Stimulated activated naive B cell treated with anti-CD40 and anti-IgM and Interleukin-4, amounts not matched to agents 10 μg/mL and 1 μg/mL and 100 μg/mL, for 72 hours (primary cell): ENCODE measurements around the gene OR13J1.
"Not testable (repeated sequence)": the region's sequence is repeated elsewhere in the genome, so short reads cannot be mapped to it uniquely, and the experiment has no call there.

Experiments
- ATAC-seq, 2 donors: fragments of 150-1000 bp; cut with Tn5 transposase; replicated peaks; 2 replicates each; pipeline ENCODE4 v1.10.0; 2021; ENCODE audit warnings: moderate library complexity in 1 of 2
- DNase-seq: peaks from one replicate; pipeline ENCODE4 v3.0.0; 2021
- H3K27ac Mint-ChIP-seq: one replicate; pipeline ENCODE4 v1.8.0; 2022; ENCODE audit warnings: mild to moderate bottlenecking, mixed read lengths
- H3K27me3 Mint-ChIP-seq, 2 donors: one replicate each; pipeline ENCODE4 v1.8.0; 2022; ENCODE audit warnings: mixed read lengths in 2 of 2
- H3K36me3 Mint-ChIP-seq, 2 donors: one replicate each; pipeline ENCODE4 v1.8.0; 2022; ENCODE audit warnings: mixed read lengths in 2 of 2, mild to moderate bottlenecking in 1 of 2
- H3K4me1 Mint-ChIP-seq, 2 donors: one replicate each; pipeline ENCODE4 v1.8.0; 2022; ENCODE audit warnings: mixed read lengths in 2 of 2, mild to moderate bottlenecking in 1 of 2
- H3K4me3 Mint-ChIP-seq, 2 donors: one replicate each; pipeline ENCODE4 v1.8.0; 2022; ENCODE audit warnings: mild to moderate bottlenecking in 2 of 2, mixed read lengths in 2 of 2, moderate library complexity in 1 of 2
- H3K9me3 Mint-ChIP-seq, 2 donors: one replicate each; pipeline ENCODE4 v1.8.0; 2022; ENCODE audit warnings: mixed read lengths in 2 of 2, mild to moderate bottlenecking in 1 of 2

The OR13J1 gene, protein sequence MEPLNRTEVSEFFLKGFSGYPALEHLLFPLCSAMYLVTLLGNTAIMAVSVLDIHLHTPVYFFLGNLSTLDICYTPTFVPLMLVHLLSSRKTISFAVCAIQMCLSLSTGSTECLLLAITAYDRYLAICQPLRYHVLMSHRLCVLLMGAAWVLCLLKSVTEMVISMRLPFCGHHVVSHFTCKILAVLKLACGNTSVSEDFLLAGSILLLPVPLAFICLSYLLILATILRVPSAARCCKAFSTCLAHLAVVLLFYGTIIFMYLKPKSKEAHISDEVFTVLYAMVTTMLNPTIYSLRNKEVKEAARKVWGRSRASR

DNA sequence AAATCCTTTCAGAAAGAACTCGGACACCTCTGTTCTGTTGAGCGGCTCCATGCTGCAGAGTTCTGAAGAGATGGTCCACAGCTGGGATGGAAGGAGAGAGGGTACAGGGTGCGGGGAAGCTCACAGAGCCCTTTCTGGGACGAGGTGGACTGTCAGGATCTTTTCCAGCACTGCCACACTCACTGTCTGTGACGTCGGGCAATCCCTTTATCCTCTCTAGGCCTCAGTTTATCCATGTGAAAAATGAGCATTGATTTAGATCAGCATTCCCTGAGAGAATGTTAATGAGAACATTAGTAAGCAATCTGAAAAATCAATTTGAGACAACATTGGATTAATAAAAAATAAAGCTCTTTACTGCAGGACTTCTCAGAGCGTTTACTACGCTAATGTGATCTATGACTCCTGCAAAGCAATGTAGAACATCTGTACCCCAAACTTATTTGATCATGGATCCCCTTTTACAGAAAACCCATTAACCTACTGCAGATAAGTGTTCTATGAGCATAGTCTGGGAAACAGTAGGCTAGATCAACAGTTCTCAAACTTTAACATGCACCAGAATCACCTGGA, at the start of gene OR13J1:
Gene OR13J1 (minus strand): TSS at position 51 of the 573 bp plus-strand sequence. CDS start 0 bp downstream, at position 51.
- H3K9me3 Mint-ChIP-seq, result no peaks in the 10 kb centered on the region
- no peaks in the 10 kb centered on the region for H3K36me3 Mint-ChIP-seq
- H3K4me3 Mint-ChIP-seq, result no peak within 1 kb of the TSS
- no peak within 1 kb of the TSS for H3K27ac Mint-ChIP-seq
- DNase-seq, result no peak
- peaks cover 0 to 5% of the 10 kb centered on the region in 2 donors for H3K27me3 Mint-ChIP-seq
- H3K4me1 Mint-ChIP-seq, result no peaks in the 10 kb centered on the region
- ATAC-seq, result no peak

DNA sequence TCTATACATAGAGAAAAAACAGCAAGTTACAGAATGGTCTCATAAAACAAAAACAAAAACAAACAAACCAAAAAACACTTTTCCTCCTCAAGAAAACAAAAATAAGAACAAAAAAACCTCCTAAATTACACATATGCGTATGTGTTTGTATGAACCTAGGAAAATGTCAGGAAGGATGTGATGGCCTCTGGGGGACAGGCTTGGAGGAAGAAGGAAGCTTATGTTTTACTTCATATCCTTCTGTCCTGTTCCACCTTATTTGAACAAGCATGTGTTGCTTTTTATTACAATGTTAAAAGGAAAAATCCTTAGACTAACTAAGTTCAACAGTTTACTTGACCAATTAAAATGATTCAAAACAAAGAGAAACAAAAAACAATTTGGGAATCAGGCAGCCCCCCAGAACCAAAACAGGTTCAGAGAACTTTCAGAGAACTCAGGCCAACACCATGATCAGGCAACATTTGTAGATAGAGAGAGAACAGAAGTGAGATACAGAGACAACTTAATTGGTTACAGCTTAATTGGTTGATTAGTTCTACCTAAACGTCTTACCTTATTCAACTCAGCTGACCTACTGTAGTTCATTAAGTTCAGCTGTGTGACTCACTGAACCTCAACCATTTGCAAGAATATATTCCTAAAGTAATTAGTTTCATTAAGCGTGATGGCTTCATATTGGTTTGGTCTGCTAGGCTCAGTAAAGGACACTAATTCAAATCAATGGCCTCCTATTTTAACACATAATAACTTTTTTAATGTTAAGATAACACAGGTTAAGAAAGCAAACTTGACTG, 49.2 kb upstream of the OR13J1 start:
- ATAC-seq (peak; percentile 22 to 38), DNase-seq (no peak)
- H3K4me3 Mint-ChIP-seq, result no peak overlapping the region
- H3K27ac Mint-ChIP-seq, result peak overlapping the region; percentile 9
- peaks cover 7 to 8% of the 10 kb centered on the region in 2 donors for H3K27me3 Mint-ChIP-seq
- no peaks in the 10 kb centered on the region for H3K36me3 Mint-ChIP-seq
- H3K4me1 Mint-ChIP-seq, result peaks cover 7 to 23% of the 10 kb centered on the region in 2 donors
- H3K9me3 Mint-ChIP-seq, result no peaks in the 10 kb centered on the region

DNA sequence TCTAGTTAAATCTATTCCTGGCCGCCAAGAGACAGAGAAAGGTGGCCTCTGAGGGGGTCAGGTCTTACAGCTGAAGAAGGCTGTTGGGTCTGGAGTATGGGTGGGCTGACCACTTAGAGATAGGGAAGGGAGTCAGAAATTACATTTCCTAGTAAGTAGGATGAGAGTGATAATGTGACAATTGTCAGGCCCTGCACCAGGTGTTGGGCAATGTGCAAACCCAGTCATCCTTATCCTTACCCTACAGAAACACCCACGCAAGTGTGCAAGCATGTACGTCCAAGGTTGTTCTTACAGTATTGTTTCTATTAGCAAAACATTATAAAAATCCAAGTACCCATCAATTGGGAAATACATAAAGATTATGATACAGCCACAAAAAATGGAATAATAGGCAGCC, 48.6 kb upstream of the OR13J1 start:
- no peak for DNase-seq
- Mint-ChIP-seq H3K27ac (no peak overlapping the region), H3K27me3 (peaks cover 7 to 8% of the 10 kb centered on the region in 2 donors), H3K4me3 (no peak overlapping the region), H3K9me3 (no peaks in the 10 kb centered on the region), H3K4me1 (peaks cover 7 to 23% of the 10 kb centered on the region in 2 donors), H3K36me3 (no peaks in the 10 kb centered on the region)
- peak; percentile 36 to 38 for ATAC-seq

DNA sequence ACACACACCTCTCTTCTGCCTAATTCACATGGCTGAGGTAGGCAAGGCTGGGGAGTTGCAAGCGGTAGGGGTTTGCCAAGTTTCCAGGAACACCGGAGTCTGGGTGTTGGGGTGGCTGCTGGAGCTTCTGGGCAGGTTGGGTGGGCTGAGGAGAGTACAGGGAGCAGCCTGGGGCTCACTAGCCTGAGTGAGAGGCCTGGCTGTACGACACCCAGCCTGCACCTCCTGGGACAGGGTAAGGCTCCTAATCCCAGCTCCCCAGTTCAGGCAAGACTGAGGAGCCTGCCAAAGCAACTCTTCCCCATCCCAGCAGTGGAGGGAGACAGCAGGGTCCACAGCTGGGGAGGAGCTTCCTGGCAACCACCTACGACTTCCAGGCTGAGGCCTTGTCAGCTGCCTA, 47.1 kb upstream of the OR13J1 start:
- H3K27ac Mint-ChIP-seq, result no peak overlapping the region
- DNase-seq (no peak), ATAC-seq (no peak)
- no peaks in the 10 kb centered on the region for H3K9me3 Mint-ChIP-seq
- peaks cover 0 to 3% of the 10 kb centered on the region in 2 donors for H3K27me3 Mint-ChIP-seq
- H3K4me3 Mint-ChIP-seq, result no peak overlapping the region
- H3K4me1 Mint-ChIP-seq, result peaks cover 7 to 23% of the 10 kb centered on the region in 2 donors
- H3K36me3 Mint-ChIP-seq, result no peaks in the 10 kb centered on the region

DNA sequence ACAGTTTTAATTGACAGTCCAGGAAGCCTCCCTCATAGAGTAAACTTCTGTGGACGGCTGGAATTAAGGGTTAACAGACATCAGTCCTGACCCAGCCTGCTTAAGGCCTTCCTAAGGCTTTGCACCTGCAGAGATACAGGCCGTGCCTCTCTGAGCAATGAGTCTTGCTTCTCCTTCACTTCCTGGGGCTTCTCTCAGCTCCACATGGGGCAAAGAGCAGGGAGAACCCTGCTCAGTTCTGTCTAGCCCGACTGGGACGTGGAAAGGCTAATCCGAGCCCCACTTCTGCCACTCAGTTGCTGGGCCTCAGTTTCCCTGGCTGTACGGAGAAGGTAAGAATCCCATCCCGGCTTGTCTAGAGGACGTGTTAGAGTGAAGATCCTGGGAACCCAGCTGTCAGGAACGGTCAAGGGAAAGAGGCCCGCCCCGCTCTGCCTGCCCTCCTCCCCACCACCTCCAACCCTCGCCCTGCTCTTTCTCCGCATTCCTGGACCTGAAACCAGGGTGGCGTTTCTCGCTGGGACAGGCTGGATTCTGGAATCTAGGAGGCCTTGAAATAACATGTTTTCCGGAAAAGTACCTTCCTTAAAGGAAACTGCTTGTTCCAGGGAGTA, 45.6 kb upstream of the OR13J1 start:
- H3K9me3 Mint-ChIP-seq, result no peaks in the 10 kb centered on the region
- H3K4me3 Mint-ChIP-seq, result no peak overlapping the region
- H3K27ac Mint-ChIP-seq, result no peak overlapping the region
- peaks cover 11 to 28% of the 10 kb centered on the region in 2 donors for H3K4me1 Mint-ChIP-seq
- DNase-seq (no peak), ATAC-seq (no peak)
- peaks cover 1 to 2% of the 10 kb centered on the region in 2 donors for H3K27me3 Mint-ChIP-seq
- H3K36me3 Mint-ChIP-seq, result no peaks in the 10 kb centered on the region

DNA sequence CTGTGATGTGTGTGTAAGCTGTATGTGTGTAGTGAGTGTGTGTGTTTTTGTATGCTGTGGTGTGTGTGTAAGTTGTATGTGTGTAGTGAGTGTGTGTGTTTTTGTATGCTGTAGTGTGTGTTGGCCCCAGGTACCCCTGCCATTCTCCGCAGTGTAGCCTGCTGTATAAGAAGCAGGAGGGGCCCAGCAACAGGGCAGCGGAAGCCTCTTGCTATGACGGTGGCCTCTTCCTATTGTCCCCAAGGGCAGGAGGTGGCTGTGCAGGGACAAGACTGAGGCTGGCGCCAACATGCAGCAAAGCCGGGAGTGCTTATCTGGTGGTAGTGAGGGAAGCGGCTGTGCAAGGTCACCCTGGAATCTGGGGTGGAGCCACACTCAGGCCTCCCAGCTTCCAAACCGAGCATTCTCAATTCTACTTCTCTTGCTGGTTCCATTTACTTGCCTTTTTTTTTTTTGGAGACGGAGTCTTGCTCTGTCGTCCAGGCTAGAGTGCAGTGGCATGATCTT, 44.2 kb upstream of the OR13J1 start:
- peaks cover 6 to 8% of the 10 kb centered on the region in 2 donors for H3K27me3 Mint-ChIP-seq
- no peak overlapping the region for H3K4me3 Mint-ChIP-seq
- ATAC-seq (peak; percentile 33 to 62), DNase-seq (no peak)
- peaks cover 11 to 24% of the 10 kb centered on the region in 2 donors for H3K4me1 Mint-ChIP-seq
- H3K9me3 Mint-ChIP-seq, result no peaks in the 10 kb centered on the region
- H3K36me3 Mint-ChIP-seq, result no peaks in the 10 kb centered on the region
- H3K27ac Mint-ChIP-seq, result no peak overlapping the region

DNA sequence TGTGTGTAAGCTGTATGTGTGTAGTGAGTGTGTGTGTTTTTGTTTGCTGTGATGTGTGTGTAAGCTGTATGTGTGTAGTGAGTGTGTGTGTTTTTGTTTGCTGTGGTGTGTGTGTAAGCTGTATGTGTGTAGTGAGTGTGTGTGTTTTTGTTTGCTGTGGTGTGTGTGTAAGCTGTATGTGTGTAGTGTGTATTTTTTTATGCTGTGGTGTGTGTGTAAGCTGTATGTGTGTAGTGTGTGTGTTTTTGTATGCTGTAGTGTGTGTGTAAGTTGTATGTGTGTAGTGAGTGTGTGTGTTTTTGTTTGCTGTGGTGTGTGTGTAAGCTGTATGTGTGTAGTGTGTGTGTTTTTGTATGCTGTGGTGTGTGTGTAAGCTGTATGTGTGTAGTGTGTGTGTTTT, 43.2 kb upstream of the OR13J1 start:
- ATAC-seq, DNase-seq, H3K27ac Mint-ChIP-seq, H3K4me3 Mint-ChIP-seq, H3K36me3 Mint-ChIP-seq, H3K9me3 Mint-ChIP-seq: not testable (repeated sequence)
- Mint-ChIP-seq H3K4me1 (peaks cover 11 to 17% of the 10 kb centered on the region in 2 donors), H3K27me3 (peaks cover 10 to 12% of the 10 kb centered on the region in 2 donors)

DNA sequence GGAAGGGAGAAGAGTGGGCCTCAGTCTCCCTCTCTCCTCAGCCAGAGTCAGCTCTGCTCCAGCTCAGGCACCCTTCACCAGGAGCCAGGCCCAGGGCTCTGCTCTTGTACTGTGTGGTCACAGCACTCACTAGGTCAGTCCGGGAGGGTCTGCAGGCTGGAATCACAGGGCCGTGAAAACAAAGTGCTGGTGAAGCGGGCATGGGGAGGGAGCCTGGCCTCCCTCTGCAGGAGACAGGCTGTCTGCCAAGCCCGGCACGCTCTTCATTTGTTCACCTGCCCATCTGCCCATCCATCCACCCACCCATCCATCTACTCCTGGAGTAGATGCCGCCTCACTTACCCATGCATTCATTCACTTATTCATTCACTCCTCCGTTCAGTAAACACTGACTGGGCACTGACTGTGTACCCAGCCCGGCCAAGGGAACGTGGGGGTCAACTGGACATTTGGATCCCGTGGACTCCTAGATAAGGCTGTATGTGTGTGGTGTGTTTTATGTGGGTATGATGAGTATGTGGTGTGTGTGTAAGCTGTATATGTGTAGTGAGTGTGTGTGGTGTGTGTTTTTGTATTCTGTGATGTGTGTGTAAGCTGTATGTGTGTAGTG, 42.7 kb upstream of the OR13J1 start:
- Mint-ChIP-seq H3K27ac (no peak overlapping the region), H3K4me3 (no peak overlapping the region)

DNA sequence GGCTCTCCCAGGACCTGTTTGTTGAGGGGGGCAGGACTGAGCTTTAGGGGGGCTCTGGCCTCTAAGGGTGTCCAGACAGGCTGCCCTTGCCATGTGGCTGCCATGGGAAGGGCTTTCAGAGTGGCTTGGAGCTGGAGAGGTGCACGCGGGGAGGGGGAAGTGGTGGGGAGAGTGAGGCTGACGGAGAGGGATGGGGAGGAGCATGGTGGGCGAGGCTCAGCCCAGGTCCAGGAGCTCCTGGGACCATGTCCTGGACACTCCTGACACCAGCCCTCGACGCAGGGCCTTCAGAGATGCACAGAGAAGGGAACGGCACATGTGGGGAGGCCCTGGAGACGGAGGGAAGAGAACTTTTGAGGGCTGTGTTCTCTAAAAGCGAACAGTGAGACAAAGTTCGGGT, 41.5 kb upstream of the OR13J1 start:
- Mint-ChIP-seq H3K4me1 (peaks cover 10 to 20% of the 10 kb centered on the region in 2 donors), H3K4me3 (no peak overlapping the region), H3K36me3 (no peaks in the 10 kb centered on the region)

More for the DNA sequence above, 42.7 kb upstream of the OR13J1 start:
- no peaks in the 10 kb centered on the region for H3K9me3 Mint-ChIP-seq
- no peak for DNase-seq
- H3K27me3 Mint-ChIP-seq, result peaks cover 15% of the 10 kb centered on the region in 2 donors
- no peak for ATAC-seq
- peaks cover 11 to 17% of the 10 kb centered on the region in 2 donors for H3K4me1 Mint-ChIP-seq
- H3K36me3 Mint-ChIP-seq, result no peaks in the 10 kb centered on the region

DNA sequence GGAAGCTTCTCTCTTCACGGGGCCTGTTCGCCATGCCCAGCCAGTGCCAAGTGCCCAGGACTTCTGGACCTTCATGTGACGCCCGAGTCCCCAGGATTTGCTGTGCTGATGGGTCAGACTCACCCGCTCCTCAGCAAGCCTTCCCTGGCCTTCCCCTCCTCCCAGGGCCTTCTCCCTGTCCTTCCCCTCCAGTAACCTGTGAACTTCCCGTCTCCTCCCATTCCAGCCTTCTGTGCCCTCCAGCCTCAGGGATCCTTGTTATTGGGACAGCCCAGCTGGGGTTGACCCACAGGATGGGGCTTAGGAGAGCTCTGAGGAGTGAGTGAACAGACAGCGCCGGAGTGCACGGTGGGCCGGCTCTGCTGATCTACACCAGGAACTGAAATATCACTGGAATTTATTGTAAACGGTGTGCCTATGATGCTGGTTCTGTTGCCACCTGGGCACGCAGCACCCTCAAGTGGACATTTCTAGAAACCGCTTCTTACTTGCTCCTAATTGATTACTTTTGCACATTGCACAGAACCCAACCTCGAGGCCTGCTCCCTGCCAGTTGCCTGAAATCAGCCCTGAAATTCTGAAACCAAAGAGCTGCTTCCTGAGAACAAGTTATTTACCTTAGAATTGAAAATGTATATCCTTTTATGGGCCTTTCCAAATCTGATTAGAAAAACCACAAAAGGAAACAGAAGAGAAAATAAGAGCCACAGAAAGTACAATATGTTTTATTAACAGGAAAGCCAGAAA, 40.6 kb upstream of the OR13J1 start:
- ATAC-seq, result peak; percentile 55 to 65
- Mint-ChIP-seq H3K4me1 (peaks cover 10 to 20% of the 10 kb centered on the region in 2 donors), H3K27me3 (peaks cover 27 to 31% of the 10 kb centered on the region in 2 donors), H3K4me3 (no peak overlapping the region), H3K9me3 (no peaks in the 10 kb centered on the region), H3K36me3 (no peaks in the 10 kb centered on the region), H3K27ac (no peak overlapping the region)
- DNase-seq, result no peak

More for the DNA sequence above, 41.5 kb upstream of the OR13J1 start:
- H3K27ac Mint-ChIP-seq, result no peak overlapping the region
- H3K27me3 Mint-ChIP-seq, result peaks cover 25 to 26% of the 10 kb centered on the region in 2 donors
- DNase-seq (no peak), ATAC-seq (no peak)
- no peaks in the 10 kb centered on the region for H3K9me3 Mint-ChIP-seq

DNA sequence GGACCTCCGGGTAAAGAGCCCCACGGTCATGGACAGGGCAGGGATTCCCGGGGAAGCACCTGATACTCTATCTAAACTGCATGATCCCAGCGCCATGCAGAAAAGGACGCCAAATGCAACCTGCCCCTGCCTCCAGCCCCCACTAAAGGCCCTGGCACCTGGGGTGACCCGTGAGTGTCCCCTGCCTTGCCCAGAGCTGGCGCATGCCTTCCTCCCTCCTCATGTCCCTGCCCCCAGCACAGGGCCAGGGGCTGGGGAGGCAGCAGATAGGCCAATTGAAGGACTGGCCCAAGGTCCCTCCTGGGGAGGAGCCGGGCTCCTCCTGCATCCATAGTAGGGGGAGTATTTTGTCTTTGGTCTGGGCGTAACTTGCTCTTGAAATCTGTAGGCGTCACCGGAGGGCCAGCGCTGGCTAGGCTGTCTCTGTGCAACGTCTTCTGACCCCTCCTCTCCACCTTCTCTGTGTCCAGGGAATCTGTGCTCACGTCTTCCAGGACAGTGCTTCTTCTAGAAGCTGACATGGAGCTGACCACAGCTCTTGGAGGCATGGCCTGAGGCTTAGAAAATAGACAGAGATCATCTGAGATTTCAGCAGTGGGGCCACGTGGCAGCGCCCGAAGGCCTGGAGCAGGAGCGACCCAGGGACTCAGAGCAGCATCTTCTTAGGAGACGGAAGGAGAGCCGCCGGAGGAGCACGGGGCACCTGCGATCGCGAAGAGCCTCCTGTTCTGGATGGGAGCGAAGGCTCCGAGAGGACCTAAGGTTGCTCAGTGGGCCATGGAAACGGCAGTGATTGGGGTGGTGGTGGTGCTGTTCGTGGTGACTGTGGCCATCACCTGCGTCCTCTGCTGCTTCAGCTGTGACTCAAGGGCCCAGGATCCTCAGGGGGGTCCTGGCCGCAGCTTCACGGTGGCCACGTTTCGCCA, 39.7 kb upstream of the OR13J1 start:
- Mint-ChIP-seq H3K4me1 (peaks cover 10 to 20% of the 10 kb centered on the region in 2 donors), H3K27ac (no peak overlapping the region), H3K36me3 (no peaks in the 10 kb centered on the region), H3K27me3 (peaks cover 27 to 32% of the 10 kb centered on the region in 2 donors), H3K9me3 (no peaks in the 10 kb centered on the region), H3K4me3 (no peak overlapping the region)
- ATAC-seq, result no peak
- DNase-seq, result no peak

DNA sequence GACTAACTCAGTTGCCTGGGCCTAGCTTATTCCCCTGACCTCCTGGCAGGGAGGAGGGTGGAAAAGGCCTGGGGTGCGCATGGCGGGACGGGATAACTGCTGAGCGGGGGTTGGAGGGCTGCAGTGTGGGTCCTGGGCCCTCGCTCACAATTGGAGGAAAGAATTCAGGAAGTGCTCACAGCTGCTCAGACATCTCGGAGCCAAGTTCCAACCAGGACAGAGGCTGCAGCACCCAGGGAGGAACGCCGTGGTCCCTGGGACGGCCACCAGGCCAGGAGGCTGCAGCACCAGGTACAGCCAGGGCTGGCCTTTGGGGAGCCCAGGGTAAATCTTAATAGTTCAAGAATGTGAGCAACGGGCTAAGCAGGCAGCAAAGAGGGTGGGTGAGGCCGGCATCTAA, 39.1 kb upstream of the OR13J1 start, which contains the start of gene SPAAR:
Gene SPAAR (plus strand): TSS at position 217 of the 400 bp plus-strand sequence. CDS start 974 bp downstream, outside the sequence.
- H3K4me1 Mint-ChIP-seq, result peaks cover 10 to 20% of the 10 kb centered on the region in 2 donors
- H3K27me3 Mint-ChIP-seq, result peaks cover 27 to 37% of the 10 kb centered on the region in 2 donors
- no peak for ATAC-seq
- H3K9me3 Mint-ChIP-seq, result no peaks in the 10 kb centered on the region
- no peaks in the 10 kb centered on the region for H3K36me3 Mint-ChIP-seq
- DNase-seq, result no peak
- no peak within 1 kb of the TSS for H3K4me3 Mint-ChIP-seq
- no peak within 1 kb of the TSS for H3K27ac Mint-ChIP-seq
